Endothelial cell of hepatic sinusoid (primary cell): Measurements from ENCODE around the gene VDAC2.
"Not testable (repeated sequence)": the region's sequence is repeated elsewhere in the genome, so short reads cannot be mapped to it uniquely, and the experiment has no call there.

ENCODE experiments used
- in situ Hi-C: cut with HindIII; loops from 2 replicates; pipeline ENCODE4 v1.10.0; 2017; ENCODE audit warnings: low sequenced_read_pairs

The VDAC2 gene

DNA sequence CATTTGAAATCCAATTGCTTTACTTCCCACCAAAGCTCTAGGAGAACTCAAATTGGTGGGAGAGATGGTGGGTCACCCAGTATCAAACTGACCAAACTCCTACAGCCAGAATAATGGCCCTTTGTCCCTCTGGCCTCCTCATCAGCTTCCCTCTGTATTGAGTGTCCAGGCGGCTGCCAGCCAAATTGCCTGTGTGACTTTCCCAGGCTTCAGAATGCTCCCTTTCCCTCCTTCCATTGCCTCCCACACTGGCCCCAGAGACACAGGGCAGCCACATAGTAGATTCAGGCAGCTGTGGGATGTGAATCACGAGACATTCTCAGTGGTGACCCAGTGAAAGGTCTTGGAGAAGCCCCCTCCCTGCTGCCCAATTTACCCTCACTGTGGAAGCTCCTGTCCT is 12.7 kb upstream of the VDAC2 start:
- in situ Hi-C loops = no loop called here

- in situ Hi-C loops = not testable (repeated sequence)
Observed at GRCh38 chr10:75199949-75200348, 10.6 kb upstream of the VDAC2 start.

DNA sequence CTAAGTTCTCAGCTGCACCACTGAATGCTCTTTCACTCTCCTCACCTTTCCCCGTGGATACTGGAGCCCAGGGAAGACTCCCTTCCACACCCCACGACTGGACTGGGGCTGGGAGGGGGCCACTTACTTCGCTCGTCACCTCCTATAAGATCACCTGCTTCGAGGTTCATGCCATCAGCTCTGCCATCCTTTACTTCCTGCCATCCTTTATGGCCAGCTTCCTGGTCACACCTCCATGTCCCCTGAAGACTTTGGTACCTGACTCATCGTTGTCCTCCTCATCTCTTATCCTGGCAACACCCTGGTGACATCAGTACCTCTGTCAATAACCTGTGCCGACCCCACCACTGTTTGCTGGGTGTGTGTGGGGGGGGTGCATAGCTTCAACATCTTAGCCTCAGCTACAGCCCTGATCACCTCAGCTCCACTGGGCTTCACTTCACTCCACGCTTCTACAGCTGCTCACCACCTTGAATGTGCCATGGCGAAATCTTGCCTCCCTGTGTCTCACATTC is 8.7 kb upstream of the VDAC2 start:
- in situ Hi-C loops = no loop called here

- in situ Hi-C loops = no loop called here
Observed at GRCh38 chr10:75202321-75203045, 8.1 kb upstream of the VDAC2 start.

DNA sequence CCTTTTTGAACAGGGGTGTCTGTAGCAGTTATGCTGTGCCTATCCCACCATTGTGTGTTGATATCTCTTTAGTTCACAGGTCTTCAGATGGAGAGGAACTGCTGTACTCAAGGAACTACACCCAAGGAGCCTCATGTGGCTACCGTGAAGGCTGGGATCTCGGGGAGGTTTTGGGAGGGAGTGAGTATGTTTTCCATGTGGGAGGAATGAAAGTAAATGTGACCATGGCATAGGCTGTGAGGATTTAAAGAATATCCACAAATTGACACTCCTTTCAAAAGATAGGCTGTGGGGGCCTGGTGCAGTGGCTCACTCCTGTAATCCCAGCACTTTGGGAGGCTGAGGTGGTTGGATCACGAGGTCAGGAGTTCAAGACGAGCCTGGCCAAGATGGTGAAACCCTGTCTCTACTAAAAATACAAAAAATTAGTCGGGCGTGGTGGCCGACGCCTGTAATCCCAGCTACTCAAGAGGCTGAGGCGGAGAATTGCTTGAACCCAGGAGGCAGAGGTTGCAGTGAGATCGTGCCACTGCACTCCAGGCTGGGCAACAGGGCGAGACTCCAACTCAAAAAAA is 7.5 kb upstream of the VDAC2 start:
- in situ Hi-C loops = not testable (repeated sequence)

- in situ Hi-C loops = no loop called here
Observed at GRCh38 chr10:75203724-75204123, 6.9 kb upstream of the VDAC2 start.

DNA sequence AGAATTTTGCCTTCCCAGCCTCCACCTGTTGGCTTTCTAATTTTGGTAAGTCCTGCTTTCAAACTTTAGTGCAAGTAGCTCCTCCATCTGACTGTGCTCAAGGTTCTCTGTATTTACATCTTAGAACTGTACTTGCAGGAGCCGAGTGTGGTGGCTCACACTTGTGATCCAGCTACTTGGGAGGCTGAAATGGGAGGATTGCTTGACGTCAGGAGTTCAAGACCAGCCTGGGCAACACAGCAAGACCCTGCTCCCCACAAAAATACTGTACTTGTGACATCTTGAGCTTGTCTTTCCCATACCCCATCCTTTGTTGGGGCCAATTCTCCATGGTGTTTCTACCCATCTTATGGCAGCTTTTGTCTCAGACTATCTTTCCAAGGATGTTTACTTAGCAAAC is 4.7 kb upstream of the VDAC2 start:
- in situ Hi-C loops = no loop called here

DNA sequence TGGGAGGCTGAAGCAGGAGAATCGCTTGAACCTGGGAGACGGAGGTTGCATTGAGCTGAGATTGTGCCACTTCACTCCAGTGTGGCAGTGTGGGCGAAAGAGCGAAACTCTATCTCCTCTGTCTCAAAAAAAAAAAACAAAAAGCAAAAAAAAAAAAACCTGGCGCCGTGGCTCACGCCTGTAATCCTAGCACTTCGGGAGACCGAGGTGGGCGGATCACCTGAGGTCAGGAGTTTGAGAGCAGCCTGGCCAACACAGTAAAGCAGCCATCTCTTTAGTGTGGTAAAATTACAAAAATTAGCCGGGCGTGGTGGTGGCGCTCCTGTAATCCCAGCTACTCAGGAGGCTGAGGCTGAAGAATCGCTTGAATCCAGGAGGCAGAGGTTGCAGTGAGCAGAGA is 4.0 kb upstream of the VDAC2 start:
- in situ Hi-C loops = not testable (repeated sequence)

DNA sequence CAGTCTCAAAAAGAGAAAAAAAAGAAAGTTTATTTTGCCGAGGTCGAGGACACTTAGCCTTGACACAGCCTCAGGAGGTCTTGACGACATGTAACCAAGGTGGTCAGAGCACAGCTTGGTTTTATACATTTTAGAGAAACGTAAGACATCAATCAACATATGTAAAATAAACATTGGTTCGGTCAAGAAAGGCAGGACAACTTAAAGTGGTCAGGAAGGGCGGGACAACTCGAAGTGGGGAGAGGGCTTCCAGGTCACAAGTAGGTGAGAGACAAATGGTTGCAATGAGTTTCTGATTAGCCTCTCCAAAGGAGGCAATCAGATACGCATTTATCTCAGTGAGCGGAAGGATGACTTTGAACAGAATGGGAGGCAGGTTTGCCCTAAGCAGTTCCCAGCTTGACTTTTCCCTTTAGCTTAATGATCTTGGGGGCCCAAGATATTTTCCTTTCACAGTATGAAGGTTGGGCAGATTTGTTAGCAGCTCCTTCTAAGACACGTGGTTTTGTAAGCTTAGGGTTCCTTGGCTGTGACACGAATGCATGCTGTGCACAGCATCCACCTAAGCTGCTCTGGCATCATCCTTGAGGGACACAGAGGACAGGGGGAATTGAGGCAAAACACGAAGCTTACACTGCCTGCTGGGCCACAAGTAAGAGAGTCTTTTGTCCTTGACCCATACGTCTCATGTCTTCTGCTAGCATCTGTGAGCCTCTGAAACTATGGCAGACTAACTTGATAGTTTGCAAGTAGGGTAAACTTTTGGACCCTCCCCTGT is 3.3 kb upstream of the VDAC2 start:
- in situ Hi-C loops = no loop called here

- in situ Hi-C loops = no loop called here
Observed at GRCh38 chr10:75207857-75208144, 2.8 kb upstream of the VDAC2 start.

GRCh38 chr10:75208181-75208580 is 2.4 kb upstream of the VDAC2 start:
- in situ Hi-C loops = no loop called here

GRCh38 chr10:75209086-75209920 is 1.3 kb upstream of the VDAC2 start:
- in situ Hi-C loops = no loop called here

- in situ Hi-C loops = no loop called here
Observed at GRCh38 chr10:75209921-75210281, 695 bp upstream of the VDAC2 start.

GRCh38 chr10:75211007-75211691 is 553 bp downstream of the VDAC2 start:
- in situ Hi-C loops = no loop called here

GRCh38 chr10:75212343-75212742 is 1.7 kb downstream of the VDAC2 start:
- in situ Hi-C loops = no loop called here

DNA sequence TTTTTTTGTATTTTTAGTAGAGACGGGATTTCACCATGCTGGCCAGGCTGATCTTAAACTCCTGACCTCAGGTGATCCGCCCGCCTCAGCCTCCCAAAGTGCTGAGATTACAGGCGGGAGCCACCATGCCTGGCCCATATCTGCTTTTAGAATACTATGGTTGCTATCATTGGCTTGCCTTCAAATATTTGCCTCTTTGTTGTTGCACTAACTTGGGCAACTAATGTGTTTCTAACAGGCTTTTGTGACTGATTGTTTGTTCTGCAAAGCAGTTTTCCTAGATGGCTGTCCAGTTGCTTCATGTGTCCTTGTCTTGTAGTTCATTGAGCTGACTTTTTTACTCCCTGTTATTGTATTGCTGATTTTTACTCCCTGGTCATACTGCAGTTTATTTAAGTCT is 9.7 kb downstream of the VDAC2 start:
- in situ Hi-C loops = no loop called here

- in situ Hi-C loops = not testable (repeated sequence)
Observed at GRCh38 chr10:75221492-75221891, 10.9 kb downstream of the VDAC2 start.

GRCh38 chr10:75223507-75223906 is 12.9 kb downstream of the VDAC2 start:
- in situ Hi-C loops = no loop called here

DNA sequence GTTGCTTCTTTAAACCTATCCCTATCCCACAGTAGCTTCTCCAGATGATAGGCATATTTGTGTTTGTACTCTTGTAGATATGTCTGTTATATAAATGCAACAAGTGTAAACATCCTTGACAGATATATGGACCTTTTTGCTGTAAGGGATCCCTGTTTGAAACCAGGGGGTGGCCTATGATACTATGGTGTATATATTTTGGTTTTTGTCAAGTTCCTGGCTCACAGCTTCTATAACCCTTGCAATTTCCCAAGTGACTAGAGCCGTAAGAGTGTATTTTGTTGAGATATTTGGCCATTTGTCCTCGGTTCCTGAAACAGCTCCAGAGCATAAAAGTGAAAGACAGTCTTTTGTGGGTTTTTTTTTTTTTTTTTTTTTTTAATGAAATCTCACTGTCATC is 15.5 kb downstream of the VDAC2 start:
- in situ Hi-C loops = no loop called here

GRCh38 chr10:75226656-75227055 is 16.1 kb downstream of the VDAC2 start:
- in situ Hi-C loops = no loop called here

GRCh38 chr10:75228278-75228677 is 17.7 kb downstream of the VDAC2 start:
- in situ Hi-C loops = no loop called here
